MM.1S (cell line): ENCODE results near the gene PRR9.

Source experiments
- DNase-seq: peaks from one replicate; pipeline ENCODE4 v3.0.0-alpha.2; 2015
- H2AFZ ChIP-seq: fragments of 300-600 bp; sonication (generic); 2 replicates; pipeline ENCODE4 v1.6.0; 2016; ENCODE audit warnings: antibody characterized with exemption, low read length
- H3F3A ChIP-seq: fragments of 300-600 bp; sonication (generic); 2 replicates; pipeline ENCODE4 v1.6.1; 2016; ENCODE audit warnings: mild to moderate bottlenecking, antibody characterized with exemption, low read length, moderate library complexity, mixed read lengths; ENCODE audit not compliant: insufficient read depth
- H3K27ac ChIP-seq: fragments of 300-600 bp; sonication (generic); 2 replicates; pipeline ENCODE4 v1.5.1; 2016; ENCODE audit warnings: mild to moderate bottlenecking, low read length
- H3K27me3 ChIP-seq: fragments of 300-600 bp; sonication (generic); replicated peaks from 2 replicates; pipeline ENCODE4 v1.6.0; 2016; ENCODE audit warnings: low read length; ENCODE audit not compliant: insufficient read depth
- H3K36me3 ChIP-seq: fragments of 300-600 bp; sonication (generic); replicated peaks from 2 replicates; pipeline ENCODE4 v1.6.1; 2016; ENCODE audit warnings: mild to moderate bottlenecking, low read length, mixed read lengths; ENCODE audit not compliant: insufficient read depth
- H3K4me1 ChIP-seq: fragments of 300-600 bp; sonication (generic); 2 replicates; pipeline ENCODE4 v1.6.1; 2016; ENCODE audit warnings: low read length, mixed read lengths
- H3K4me2 ChIP-seq: fragments of 300-600 bp; sonication (generic); 2 replicates; pipeline ENCODE4 v1.6.0; 2016; ENCODE audit warnings: low read depth, low read length
- H3K4me3 ChIP-seq: fragments of 300-600 bp; sonication (generic); 2 replicates; pipeline ENCODE4 v1.5.1; 2016; ENCODE audit warnings: low read length, mixed read lengths
- H3K79me2 ChIP-seq: fragments of 300-600 bp; sonication (generic); 2 replicates; pipeline ENCODE4 v1.6.1; 2016; ENCODE audit warnings: mixed run types, low read length, mixed read lengths
- H3K9ac ChIP-seq: fragments of 300-600 bp; sonication (generic); 2 replicates; pipeline ENCODE4 v1.6.1; 2016; ENCODE audit warnings: low read length, mixed read lengths
- H3K9me2 ChIP-seq: fragments of 300-600 bp; sonication (generic); replicated peaks from 2 replicates; pipeline ENCODE4 v1.6.1; 2016; ENCODE audit warnings: mild to moderate bottlenecking, low read length, mixed read lengths; ENCODE audit not compliant: insufficient read depth
- H3K9me3 ChIP-seq: fragments of 300-600 bp; sonication (generic); replicated peaks from 2 replicates; pipeline ENCODE4 v1.6.1; 2016; ENCODE audit warnings: mild to moderate bottlenecking, low read length, mixed read lengths; ENCODE audit not compliant: insufficient read depth
- H4K20me1 ChIP-seq: fragments of 300-600 bp; sonication (generic); 2 replicates; pipeline ENCODE4 v1.6.1; 2016; ENCODE audit warnings: mild to moderate bottlenecking, low read length, moderate library complexity, mixed read lengths; ENCODE audit not compliant: insufficient read depth
- CTCF ChIP-seq: fragments of 300-600 bp; sonication (generic); IDR thresholded peaks from 2 replicates; pipeline ENCODE4 v1.5.1; 2016; ENCODE audit warnings: antibody characterized with exemption, low read length, mixed read lengths
- EZH2 ChIP-seq: fragments of 300-600 bp; sonication (generic); optimal IDR thresholded peaks from 2 replicates; pipeline ENCODE3; 2017; ENCODE audit warnings: low read depth, mild to moderate bottlenecking, antibody characterized with exemption, low read length, mixed read lengths
- EZH2phosphoT487 ChIP-seq: fragments of 300-600 bp; sonication (generic); IDR thresholded peaks from 2 replicates; pipeline ENCODE4 v1.6.1; 2018; ENCODE audit warnings: antibody characterized with exemption, low read length

PRR9 gene

DNA sequence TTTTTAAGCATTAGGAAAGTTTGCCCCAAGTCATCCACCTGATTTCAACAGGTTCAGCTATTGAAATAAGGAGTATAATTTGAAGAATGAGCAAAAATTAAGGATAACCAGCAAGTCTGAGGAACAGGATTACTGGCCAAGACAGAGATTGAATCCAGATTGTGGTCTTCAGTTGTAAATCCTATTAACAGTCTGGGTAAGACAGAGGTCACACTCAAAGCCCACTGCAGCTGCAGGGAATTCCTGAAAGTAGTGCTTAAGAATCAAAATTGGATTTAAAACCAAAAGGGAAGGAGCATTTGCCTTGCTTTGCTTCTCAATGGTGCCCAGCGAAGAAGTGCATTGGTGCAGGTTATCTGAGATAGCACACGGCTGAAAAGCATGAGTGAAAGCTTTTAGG, 35.7 kb downstream of the PRR9 start:
- Histone ChIP-seq H3K4me1 (peaks cover 12% of the 10 kb centered on the region), H2AFZ (peak overlapping the region; percentile 55), H3K36me3 (no peaks in the 10 kb centered on the region), H3K27ac (no peak overlapping the region), H3F3A (peaks cover 9% of the 10 kb centered on the region; the same call in 1 of the 2 replicates), H3K9me2 (no peaks in the 10 kb centered on the region), H3K79me2 (no peaks in the 10 kb centered on the region), H3K9me3 (no peaks in the 10 kb centered on the region), H3K9ac (no peak overlapping the region), H3K4me2 (peak overlapping the region; percentile 46; the same call in 1 of the 2 replicates), H4K20me1 (no peaks in the 10 kb centered on the region), H3K4me3 (no peak overlapping the region), H3K27me3 (no peaks in the 10 kb centered on the region)
- TF ChIP-seq CTCF (no peak), EZH2 (no peak)
- no peak for DNase-seq

GRCh38 chr1:153253693-153254092, 36.3 kb downstream of the PRR9 start:
- H3K9me3 ChIP-seq = no peaks in the 10 kb centered on the region
- no peaks in the 10 kb centered on the region for H3K36me3 ChIP-seq
- DNase-seq = peak; percentile 86
- no peak overlapping the region for H3K4me3 ChIP-seq
- no peaks in the 10 kb centered on the region for H3K27me3 ChIP-seq
- no peaks in the 10 kb centered on the region for H3K9me2 ChIP-seq
- peak overlapping the region; percentile 12; the same call in 1 of the 2 replicates for H3K9ac ChIP-seq
- H3K27ac ChIP-seq = peak overlapping the region; percentile 20; the same call in 1 of the 2 replicates
- H3K4me2 ChIP-seq = peak overlapping the region; percentile 46
- TF ChIP-seq EZH2 = no peak
- TF ChIP-seq CTCF = no peak
- TF ChIP-seq EZH2phosphoT487 = no peak
- H3F3A ChIP-seq = peaks cover 9% of the 10 kb centered on the region; the same call in 1 of the 2 replicates
- no peaks in the 10 kb centered on the region for H4K20me1 ChIP-seq
- peak overlapping the region; percentile 55 for H2AFZ ChIP-seq
- no peaks in the 10 kb centered on the region for H3K79me2 ChIP-seq
- H3K4me1 ChIP-seq = peaks cover 12% of the 10 kb centered on the region

DNA sequence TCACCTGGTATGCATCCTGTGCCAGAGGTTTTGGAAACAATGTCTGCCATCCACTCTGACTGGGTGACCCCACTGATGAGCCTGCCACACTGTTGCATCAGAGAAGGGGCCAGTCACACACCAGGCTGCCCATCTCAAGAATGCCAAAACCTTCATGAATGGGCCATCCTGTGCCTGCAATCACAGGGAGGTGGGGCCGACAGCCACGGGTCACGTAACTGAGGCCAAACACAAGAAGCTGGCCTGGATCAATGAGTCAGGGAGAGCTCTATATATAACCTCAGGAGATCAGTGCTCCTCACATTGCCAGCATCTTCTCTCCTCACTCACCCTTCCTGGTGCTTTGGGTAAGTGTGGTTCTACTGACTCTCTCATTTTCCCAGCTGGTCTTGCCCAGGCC, 42.0 kb downstream of the PRR9 start, which contains the start of gene LORICRIN:
LORICRIN (plus strand) TSS at position 301 of the 400 bp plus-strand sequence. CDS start 1,263 bp downstream, outside the sequence.
- peak within 1 kb of the TSS; percentile 80; the same call in 1 of the 2 replicates for H3K4me2 ChIP-seq
- H3K27ac ChIP-seq = no peak within 1 kb of the TSS
- H3K4me3 ChIP-seq = 0 out of 2 replicates have a peak within 1 kb of the TSS, but pooled peaks have one; percentile 12
- H3K27me3 ChIP-seq = peaks cover 13% of the 10 kb centered on the region
- no peaks in the 10 kb centered on the region for H4K20me1 ChIP-seq
- TF ChIP-seq CTCF = no peak
- no peak for TF ChIP-seq EZH2
- TF ChIP-seq EZH2phosphoT487 = no peak
- no peaks in the 10 kb centered on the region for H3K79me2 ChIP-seq
- H3K9me2 ChIP-seq = no peaks in the 10 kb centered on the region
- H3K9me3 ChIP-seq = no peaks in the 10 kb centered on the region
- peaks cover 6% of the 10 kb centered on the region; the same call in 1 of the 2 replicates for H3F3A ChIP-seq
- H3K36me3 ChIP-seq = no peaks in the 10 kb centered on the region
- no peak within 1 kb of the TSS for H3K9ac ChIP-seq
- no peak for DNase-seq
- H2AFZ ChIP-seq = no peak within 1 kb of the TSS
- H3K4me1 ChIP-seq = peaks cover 24% of the 10 kb centered on the region
